HEK293T (cell line): ENCODE measurements around the gene RBFOX2.

ENCODE experiments used
- BHLHE40 ChIP-seq: fragments of 450-650 bp; IDR thresholded peaks from 2 replicates; pipeline ENCODE4 v1.6.1; 2016; ENCODE audit warnings: mild to moderate bottlenecking, moderate library complexity, borderline replicate concordance
- CTBP1 ChIP-seq: fragments of 450-650 bp; IDR thresholded peaks from 2 replicates; pipeline ENCODE4 v1.6.1; 2016; ENCODE audit warnings: borderline replicate concordance
- ELF4 ChIP-seq: fragments of 450-650 bp; IDR thresholded peaks from 2 replicates; pipeline ENCODE4 v1.6.1; 2017; ENCODE audit warnings: antibody characterized with exemption
- FOXA1 ChIP-seq: fragments of 450-650 bp; IDR thresholded peaks from 2 replicates; pipeline ENCODE4 v1.6.1; 2016; ENCODE audit warnings: mild to moderate bottlenecking
- FOXK2 ChIP-seq: fragments of 450-650 bp; IDR thresholded peaks from 2 replicates; pipeline ENCODE4 v1.6.1; 2016; ENCODE audit warnings: mild to moderate bottlenecking
- HDGF ChIP-seq: fragments of 450-650 bp; IDR thresholded peaks from 2 replicates; pipeline ENCODE4 v1.6.1; 2017; ENCODE audit warnings: antibody characterized with exemption, borderline replicate concordance
- SP1 ChIP-seq: fragments of 450-650 bp; IDR thresholded peaks from 2 replicates; pipeline ENCODE4 v1.6.1; 2017
- SUZ12 ChIP-seq: fragments of 450-650 bp; IDR thresholded peaks from 2 replicates; pipeline ENCODE4 v1.6.1; 2016; ENCODE audit warnings: mild to moderate bottlenecking
- TF ChIP-seq, protein P1 (sequence below): fragments of 450-650 bp; IDR thresholded peaks from 2 replicates; pipeline ENCODE4 v1.6.1; 2016

DNA sequence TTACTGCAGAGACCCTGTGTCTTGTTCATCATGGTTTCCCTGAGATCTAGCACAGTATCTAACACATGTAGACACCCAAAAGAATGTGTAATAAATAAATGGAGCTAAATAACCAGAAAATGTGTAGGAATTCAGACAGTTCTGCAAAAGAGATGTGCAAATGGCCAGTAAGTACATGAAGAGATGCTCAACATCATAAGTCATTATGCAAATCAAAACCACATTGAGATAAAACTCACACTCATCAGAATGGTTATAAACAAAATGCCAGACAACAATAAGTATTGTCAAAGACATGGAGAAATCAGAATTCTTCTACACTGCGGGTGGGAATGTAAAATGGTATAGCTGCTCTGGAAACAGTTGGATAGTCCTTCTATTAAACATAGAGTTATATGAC lies 88.5 kb downstream of the RBFOX2 start:
- TF ChIP-seq SP1 (no peak), FOXK2 (no peak), FOXA1 (no peak), CTBP1 (no peak), BHLHE40 (no peak), HDGF (no peak), SUZ12 (no peak), ELF4 (no peak)
- TF ChIP-seq, protein P1, sequence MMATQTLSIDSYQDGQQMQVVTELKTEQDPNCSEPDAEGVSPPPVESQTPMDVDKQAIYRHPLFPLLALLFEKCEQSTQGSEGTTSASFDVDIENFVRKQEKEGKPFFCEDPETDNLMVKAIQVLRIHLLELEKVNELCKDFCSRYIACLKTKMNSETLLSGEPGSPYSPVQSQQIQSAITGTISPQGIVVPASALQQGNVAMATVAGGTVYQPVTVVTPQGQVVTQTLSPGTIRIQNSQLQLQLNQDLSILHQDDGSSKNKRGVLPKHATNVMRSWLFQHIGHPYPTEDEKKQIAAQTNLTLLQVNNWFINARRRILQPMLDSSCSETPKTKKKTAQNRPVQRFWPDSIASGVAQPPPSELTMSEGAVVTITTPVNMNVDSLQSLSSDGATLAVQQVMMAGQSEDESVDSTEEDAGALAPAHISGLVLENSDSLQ, result no peak
